Tongue (tissue), 2 donors: ENCODE measurements around the gene PITPNM3. TPM values are rescaled to one million over a fixed set of nuclear protein-coding genes. Genes with fewer than 3 reads are reported as not detected.
A peak's percentile ranks its signal among the peaks of the same experiment; 100 is the strongest.
"Not testable (repeated sequence)": the region's sequence is repeated elsewhere in the genome, so short reads cannot be mapped to it uniquely, and the experiment has no call there.

Experiments
- DNase-seq: peaks from one replicate; pipeline ENCODE4 v3.0.0-alpha.2; 2015
- total RNA-seq: library from RNA; depleted of rRNA; stranded (reverse); fragments of >200 nt; gene quantifications from one replicate; pipeline ENCODE4 v1.2.3, GENCODE V29; 2014

Gene PITPNM3
- total RNA-seq, 1 donor from 2014 or later: 7.2 TPM

GRCh38 chr17:6498901-6499540, 57.3 kb downstream of the PITPNM3 start:
- DNase-seq: peak; percentile 50

- no peak for DNase-seq
Measured at GRCh38 chr17:6498356-6498755, 58.0 kb downstream of the PITPNM3 start.

GRCh38 chr17:6497496-6498221, 58.7 kb downstream of the PITPNM3 start:
- DNase-seq: peak; percentile 51

- peak; percentile 81 for DNase-seq
Measured at GRCh38 chr17:6496640-6497441, 59.5 kb downstream of the PITPNM3 start.

GRCh38 chr17:6496116-6496481, 60.3 kb downstream of the PITPNM3 start:
- peak; percentile 31 for DNase-seq

GRCh38 chr17:6495450-6496115, 60.8 kb downstream of the PITPNM3 start:
- no peak for DNase-seq

GRCh38 chr17:6494239-6494941, 62.0 kb downstream of the PITPNM3 start:
- no peak for DNase-seq

GRCh38 chr17:6492892-6493674, 63.3 kb downstream of the PITPNM3 start:
- no peak for DNase-seq

GRCh38 chr17:6491071-6491700, 65.2 kb downstream of the PITPNM3 start:
- no peak for DNase-seq

GRCh38 chr17:6489016-6489550, 67.3 kb downstream of the PITPNM3 start:
- DNase-seq: no peak

- no peak for DNase-seq
Measured at GRCh38 chr17:6488008-6488539, 68.3 kb downstream of the PITPNM3 start.

- peak; percentile 83 for DNase-seq
Measured at GRCh38 chr17:6487251-6488007, 68.9 kb downstream of the PITPNM3 start.

- DNase-seq: no peak
Measured at GRCh38 chr17:6485646-6486412, 70.5 kb downstream of the PITPNM3 start.

GRCh38 chr17:6483507-6483906, 72.8 kb downstream of the PITPNM3 start:
- no peak for DNase-seq

- DNase-seq: not testable (repeated sequence)
Measured at GRCh38 chr17:6482796-6483195, 73.6 kb downstream of the PITPNM3 start.

GRCh38 chr17:6482105-6482455, 74.3 kb downstream of the PITPNM3 start:
- no peak for DNase-seq

- DNase-seq: no peak
Measured at GRCh38 chr17:6480303-6480675, 76.1 kb downstream of the PITPNM3 start.

- no peak for DNase-seq
Measured at GRCh38 chr17:6479622-6480302, 76.6 kb downstream of the PITPNM3 start.
